Gastrocnemius medialis (tissue), 4 donors: ENCODE measurements around the gene VAMP8.

Source experiments
- CTCF ChIP-seq, 5 experiments: fragments of 450-650 bp in 3 of 5; fragments of 200-600 bp in 2 of 5; sonication (generic) in 2 of 5; IDR thresholded peaks in 4 of 5; conservative IDR thresholded peaks in 1 of 5; 1 replicate in 4 of 5; 2 replicates in 1 of 5; pipeline ENCODE4 v1.5.1; 2016 to 2019; ENCODE audit warnings: antibody characterized with exemption in 5 of 5, mild to moderate bottlenecking in 3 of 5, moderate library complexity in 3 of 5
- POLR2A ChIP-seq, 2 donors: fragments of 450-650 bp; IDR thresholded peaks; one replicate each; pipeline ENCODE4 v1.6.1; 2017; ENCODE audit warnings: antibody characterized with exemption in 2 of 2, mild to moderate bottlenecking in 2 of 2, moderate library complexity in 2 of 2

- TF ChIP-seq CTCF (IDR thresholded peaks at IDR 0.05 in 4 of 5, conservative IDR thresholded peaks at IDR 0.05 in 1 of 5) (no peak), POLR2A (IDR thresholded peaks at IDR 0.05) (no peak)
Measured at GRCh38 chr2:85607268-85608215, 30.2 kb downstream of the VAMP8 start.
